ENCODE data around the gene ALPK1. TPM values are rescaled to one million over a fixed set of nuclear protein-coding genes. Genes with fewer than 3 reads are reported as not detected.

ALPK1 gene
- total RNA-seq, 5 donors from 2014 or later (not counting 1 experiment from before 2014, with no cell fraction given) = 8.3 to 22.9 (median 9.3) TPM

GRCh38 chr4:112329672-112330375, 32.7 kb downstream of the ALPK1 start:
- no peak overlapping the region for H3K27ac ChIP-seq (ENCODE audit: low read length)
- DNase-seq (no peak), ATAC-seq (replicated peaks in 1 of 4) (no peak)
- ChIA-PET POLR2A (no interaction called here), CTCF (no interaction called here)
- H3K4me1 ChIP-seq (ENCODE audit: control insufficient read depth in 1 of 2, extremely low read depth in 1 of 2, insufficient read depth in 2 of 2, low read length in 2 of 2) = no peaks in the 10 kb centered on the region
- peaks cover 0 to 5% of the 10 kb centered on the region in 2 donors for H3K36me3 ChIP-seq (ENCODE audit: control insufficient read depth in 2 of 2, extremely low read depth in 1 of 2, insufficient read depth in 1 of 2, low read length in 1 of 2)
- no peaks in the 10 kb centered on the region for H3K9me3 Mint-ChIP-seq
- H3K36me3 Mint-ChIP-seq = peaks cover 18% of the 10 kb centered on the region
- H3K27me3 ChIP-seq (replicated peaks in 1 of 2; ENCODE audit: control insufficient read depth in 2 of 2, extremely low read depth in 1 of 2, insufficient read depth in 2 of 2, low read length in 1 of 2) = no peaks in the 10 kb centered on the region
- no peak overlapping the region for H3K4me3 ChIP-seq (ENCODE audit: control insufficient read depth in 1 of 2, extremely low read depth in 1 of 2, low read length in 1 of 2)
- H3K4me1 Mint-ChIP-seq = peaks cover 0 to 4% (median 0%) of the 10 kb centered on the region in 3 donors
- no peak overlapping the region for H3K27ac Mint-ChIP-seq
- H3K27me3 Mint-ChIP-seq = no peaks in the 10 kb centered on the region
- H3K9me3 ChIP-seq = no peaks in the 10 kb centered on the region
- no peak overlapping the region for H3K4me3 Mint-ChIP-seq
- no CpG with 5 or more reads among the region's 5 CpGs for WGBS (ENCODE audit: insufficient coverage)

GRCh38 chr4:112330921-112331320, 33.8 kb downstream of the ALPK1 start:
- no CpG with 5 or more reads among the region's 4 CpGs for WGBS (ENCODE audit: insufficient coverage)
- CTCF ChIA-PET = no interaction called here
- Mint-ChIP-seq H3K36me3 (peaks cover 12% of the 10 kb centered on the region), H3K27ac (no peak overlapping the region), H3K4me1 (peaks cover 0 to 4% (median 0%) of the 10 kb centered on the region in 3 donors), H3K27me3 (no peaks in the 10 kb centered on the region), H3K4me3 (no peak overlapping the region), H3K9me3 (no peaks in the 10 kb centered on the region)
- Histone ChIP-seq H3K9me3 (no peaks in the 10 kb centered on the region), H3K4me3 (ENCODE audit: control insufficient read depth in 1 of 2, extremely low read depth in 1 of 2, low read length in 1 of 2) (no peak overlapping the region), H3K4me1 (ENCODE audit: control insufficient read depth in 1 of 2, extremely low read depth in 1 of 2, insufficient read depth in 2 of 2, low read length in 2 of 2) (no peaks in the 10 kb centered on the region), H3K27me3 (replicated peaks in 1 of 2; ENCODE audit: control insufficient read depth in 2 of 2, extremely low read depth in 1 of 2, insufficient read depth in 2 of 2, low read length in 1 of 2) (no peaks in the 10 kb centered on the region), H3K36me3 (ENCODE audit: control insufficient read depth in 2 of 2, extremely low read depth in 1 of 2, insufficient read depth in 1 of 2, low read length in 1 of 2) (peaks cover 0 to 5% of the 10 kb centered on the region in 2 donors), H3K27ac (ENCODE audit: low read length) (no peak overlapping the region)
- ATAC-seq (replicated peaks in 1 of 4) (no peak), DNase-seq (no peak)
- POLR2A ChIA-PET = no interaction called here

GRCh38 chr4:112332398-112332797, 35.2 kb downstream of the ALPK1 start:
- no peaks in the 10 kb centered on the region for H3K36me3 ChIP-seq (ENCODE audit: control insufficient read depth in 2 of 2, extremely low read depth in 1 of 2, insufficient read depth in 1 of 2, low read length in 1 of 2)
- ATAC-seq (replicated peaks in 1 of 4) (no peak), DNase-seq (no peak)
- ChIA-PET CTCF (interaction anchor here (0.6 to 0.9 kb wide), 2 partner anchors 11 to 659 kb away, joined by 3 to 5 read pairs; no protein-coding TSS in a partner anchor), POLR2A (no interaction called here)
- Mint-ChIP-seq H3K27me3 (no peaks in the 10 kb centered on the region), H3K4me3 (no peak overlapping the region), H3K36me3 (peaks cover 10% of the 10 kb centered on the region), H3K4me1 (peaks cover 0 to 4% (median 0%) of the 10 kb centered on the region in 3 donors), H3K9me3 (no peaks in the 10 kb centered on the region), H3K27ac (no peak overlapping the region)
- no peaks in the 10 kb centered on the region for H3K9me3 ChIP-seq
- no peak overlapping the region for H3K27ac ChIP-seq (ENCODE audit: low read length)
- no peaks in the 10 kb centered on the region for H3K27me3 ChIP-seq (replicated peaks in 1 of 2; ENCODE audit: control insufficient read depth in 2 of 2, extremely low read depth in 1 of 2, insufficient read depth in 2 of 2, low read length in 1 of 2)
- H3K4me1 ChIP-seq (ENCODE audit: control insufficient read depth in 1 of 2, extremely low read depth in 1 of 2, insufficient read depth in 2 of 2, low read length in 2 of 2) = no peaks in the 10 kb centered on the region
- H3K4me3 ChIP-seq (ENCODE audit: control insufficient read depth in 1 of 2, extremely low read depth in 1 of 2, low read length in 1 of 2) = no peak overlapping the region

GRCh38 chr4:112340023-112340422, 42.9 kb downstream of the ALPK1 start:
- Mint-ChIP-seq H3K9me3 (no peaks in the 10 kb centered on the region), H3K4me1 (peaks cover 0 to 7% (median 0%) of the 10 kb centered on the region in 3 donors), H3K36me3 (peaks cover 14% of the 10 kb centered on the region), H3K27me3 (no peaks in the 10 kb centered on the region), H3K27ac (no peak overlapping the region), H3K4me3 (no peak overlapping the region)
- no peaks in the 10 kb centered on the region for H3K36me3 ChIP-seq (ENCODE audit: control insufficient read depth in 2 of 2, extremely low read depth in 1 of 2, insufficient read depth in 1 of 2, low read length in 1 of 2)
- no peak overlapping the region for H3K27ac ChIP-seq (ENCODE audit: low read length)
- DNase-seq = no peak
- WGBS (ENCODE audit: insufficient coverage) = 100% methylated on average over 2 of the region's 6 CpGs
- ATAC-seq (replicated peaks in 1 of 4) = no peak
- H3K27me3 ChIP-seq (replicated peaks in 1 of 2; ENCODE audit: control insufficient read depth in 2 of 2, extremely low read depth in 1 of 2, insufficient read depth in 2 of 2, low read length in 1 of 2) = no peaks in the 10 kb centered on the region
- H3K9me3 ChIP-seq = no peaks in the 10 kb centered on the region
- CTCF ChIA-PET = no interaction called here
- POLR2A ChIA-PET = no interaction called here
- no peak overlapping the region for H3K4me3 ChIP-seq (ENCODE audit: control insufficient read depth in 1 of 2, extremely low read depth in 1 of 2, low read length in 1 of 2)
- no peaks in the 10 kb centered on the region for H3K4me1 ChIP-seq (ENCODE audit: control insufficient read depth in 1 of 2, extremely low read depth in 1 of 2, insufficient read depth in 2 of 2, low read length in 2 of 2)

- no peaks in the 10 kb centered on the region for H3K36me3 ChIP-seq (ENCODE audit: control insufficient read depth in 2 of 2, extremely low read depth in 1 of 2, insufficient read depth in 1 of 2, low read length in 1 of 2)
- 100% methylated on average over 2 of the region's 5 CpGs for WGBS (ENCODE audit: insufficient coverage)
- POLR2A ChIA-PET = no interaction called here
- no peaks in the 10 kb centered on the region for H3K9me3 ChIP-seq
- no peak overlapping the region for H3K27ac ChIP-seq (ENCODE audit: low read length)
- H3K4me1 ChIP-seq (ENCODE audit: control insufficient read depth in 1 of 2, extremely low read depth in 1 of 2, insufficient read depth in 2 of 2, low read length in 2 of 2) = no peaks in the 10 kb centered on the region
- Mint-ChIP-seq H3K27ac (no peak overlapping the region), H3K4me3 (no peak overlapping the region), H3K4me1 (peaks cover 0 to 7% (median 0%) of the 10 kb centered on the region in 3 donors), H3K9me3 (no peaks in the 10 kb centered on the region), H3K36me3 (peaks cover 11% of the 10 kb centered on the region), H3K27me3 (no peaks in the 10 kb centered on the region)
- no peak overlapping the region for H3K4me3 ChIP-seq (ENCODE audit: control insufficient read depth in 1 of 2, extremely low read depth in 1 of 2, low read length in 1 of 2)
- ATAC-seq (replicated peaks in 1 of 4) (no peak), DNase-seq (no peak)
- H3K27me3 ChIP-seq (replicated peaks in 1 of 2; ENCODE audit: control insufficient read depth in 2 of 2, extremely low read depth in 1 of 2, insufficient read depth in 2 of 2, low read length in 1 of 2) = no peaks in the 10 kb centered on the region
- CTCF ChIA-PET = interaction anchor here in 1 of 2 donors (1.0 kb wide), 1 partner anchor 14 kb away, joined by 3 read pairs; no protein-coding TSS in a partner anchor
These were observed 43.9 kb downstream of the ALPK1 start for GRCh38 chr4:112341033-112341432.

- Mint-ChIP-seq H3K27ac (no peak overlapping the region), H3K27me3 (no peaks in the 10 kb centered on the region), H3K4me3 (no peak overlapping the region), H3K9me3 (no peaks in the 10 kb centered on the region), H3K36me3 (peaks cover 11% of the 10 kb centered on the region), H3K4me1 (peaks cover 0 to 7% (median 0%) of the 10 kb centered on the region in 3 donors)
- H3K27me3 ChIP-seq (replicated peaks in 1 of 2; ENCODE audit: control insufficient read depth in 2 of 2, extremely low read depth in 1 of 2, insufficient read depth in 2 of 2, low read length in 1 of 2) = no peaks in the 10 kb centered on the region
- no peak for DNase-seq
- no peaks in the 10 kb centered on the region for H3K9me3 ChIP-seq
- 90% methylated on average over 2 of the region's 10 CpGs for WGBS (ENCODE audit: insufficient coverage)
- ChIA-PET CTCF (no interaction called here), POLR2A (interaction anchor here in 1 of 2 donors (0.6 kb wide), 1 partner anchor 10 kb away, joined by 3 read pairs; no protein-coding TSS in a partner anchor)
- H3K36me3 ChIP-seq (ENCODE audit: control insufficient read depth in 2 of 2, extremely low read depth in 1 of 2, insufficient read depth in 1 of 2, low read length in 1 of 2) = no peaks in the 10 kb centered on the region
- no peaks in the 10 kb centered on the region for H3K4me1 ChIP-seq (ENCODE audit: control insufficient read depth in 1 of 2, extremely low read depth in 1 of 2, insufficient read depth in 2 of 2, low read length in 2 of 2)
- H3K4me3 ChIP-seq (ENCODE audit: control insufficient read depth in 1 of 2, extremely low read depth in 1 of 2, low read length in 1 of 2) = no peak overlapping the region
- ATAC-seq (replicated peaks in 1 of 4) = no peak
- H3K27ac ChIP-seq (ENCODE audit: low read length) = no peak overlapping the region
These were observed 46.3 kb downstream of the ALPK1 start for GRCh38 chr4:112343330-112344080.
